PC-3 (cell line): ENCODE measurements around the gene LAD1. TPM values are rescaled to one million over a fixed set of nuclear protein-coding genes. Genes with fewer than 3 reads are reported as not detected.

Experiments
- ATAC-seq: fragments of 200-7000 bp; cut with Tn5 transposase; 2 replicates; pipeline ENCODE4 v1.9.1; 2020; ENCODE audit warnings: mild to moderate bottlenecking, moderate library complexity
- BruUV-seq: library from RNA; stranded (reverse); fragments of 400-500 nt; replicated peaks from 2 replicates; lab custom pipeline; 2021; lab: Mats Ljungman, UMichigan
- CTCF ChIA-PET: fragments of 300-600 bp; sonication (Branson Sonifier 250); formaldehyde crosslinking; loops from one replicate; lab custom pipeline; 2022; ENCODE audit warnings: antibody characterized with exemption; lab: Charles Lee
- POLR2A ChIA-PET: fragments of 300-600 bp; sonication (Branson Sonifier 250); formaldehyde crosslinking; loops from one replicate; lab custom pipeline; 2022; ENCODE audit warnings: antibody characterized with exemption; ENCODE audit not compliant: unreplicated experiment; lab: Charles Lee
- DNase-seq: peaks from one replicate; pipeline ENCODE4 v3.0.0-alpha.2; 2015
- H2AFZ ChIP-seq: fragments of 300-600 bp; sonication (generic); 2 replicates; pipeline ENCODE4 v1.6.0; 2016; ENCODE audit warnings: antibody characterized with exemption, low read length
- H3F3A ChIP-seq: fragments of 300-600 bp; sonication (generic); one replicate; pipeline ENCODE4 v1.6.0; 2017; ENCODE audit warnings: antibody characterized with exemption, low read length, control low read depth, mild to moderate bottlenecking; ENCODE audit not compliant: unreplicated experiment
- H3K27ac ChIP-seq: fragments of 300-600 bp; sonication (generic); 2 replicates; pipeline ENCODE4 v1.5.1; 2016; ENCODE audit warnings: mild to moderate bottlenecking, low read length
- H3K27me3 ChIP-seq: fragments of 300-600 bp; sonication (generic); 2 replicates; pipeline ENCODE4 v1.6.1; 2016; ENCODE audit warnings: low read length, mixed read lengths
- H3K36me3 ChIP-seq: fragments of 300-600 bp; sonication (generic); 2 replicates; pipeline ENCODE4 v1.6.1; 2016; ENCODE audit warnings: low read depth, mixed run types, low read length, mixed read lengths
- H3K4me1 ChIP-seq: fragments of 300-600 bp; sonication (generic); 2 replicates; pipeline ENCODE4 v1.5.1; 2016; ENCODE audit warnings: low read length; ENCODE audit not compliant: insufficient read depth
- H3K4me2 ChIP-seq: fragments of 300-600 bp; sonication (generic); 2 replicates; pipeline ENCODE4 v1.6.0; 2016; ENCODE audit warnings: low read length
- H3K4me3 ChIP-seq: fragments of 300-600 bp; sonication (generic); 2 replicates; pipeline ENCODE4 v1.5.1; 2016; ENCODE audit warnings: mild to moderate bottlenecking, low read length, mixed read lengths
- H3K79me2 ChIP-seq: fragments of 300-600 bp; sonication (generic); 2 replicates; pipeline ENCODE4 v1.6.1; 2017; ENCODE audit warnings: low read length, mixed read lengths
- H3K9ac ChIP-seq: fragments of 300-600 bp; sonication (generic); 2 replicates; pipeline ENCODE4 v1.6.0; 2016; ENCODE audit warnings: mild to moderate bottlenecking, low read length
- H3K9me2 ChIP-seq: fragments of 300-600 bp; sonication (generic); replicated peaks from 2 replicates; pipeline ENCODE4 v1.6.1; 2016; ENCODE audit warnings: mixed run types, low read length, mixed read lengths
- H3K9me3 ChIP-seq: fragments of 300-600 bp; sonication (generic); 2 replicates; pipeline ENCODE4 v1.6.1; 2016; ENCODE audit warnings: low read length, mixed read lengths
- H4K20me1 ChIP-seq: fragments of 300-600 bp; sonication (generic); 2 replicates; pipeline ENCODE4 v1.6.1; 2016; ENCODE audit warnings: low read length, mixed read lengths
- CTCF ChIP-seq: fragments of 300-600 bp; sonication (generic); conservative IDR thresholded peaks from 2 replicates; pipeline ENCODE4 v1.5.1; 2017; ENCODE audit warnings: antibody characterized with exemption, low read depth, mild to moderate bottlenecking, low read length
- EZH2 ChIP-seq: fragments of 300-600 bp; sonication (generic); IDR thresholded peaks from one replicate; pipeline ENCODE4 v1.6.1; 2017; ENCODE audit warnings: antibody characterized with exemption, mild to moderate bottlenecking, low read length; ENCODE audit not compliant: unreplicated experiment
- EZH2phosphoT487 ChIP-seq: fragments of 300-600 bp; sonication (generic); IDR thresholded peaks from 2 replicates; pipeline ENCODE4 v1.6.1; 2018; ENCODE audit warnings: mild to moderate bottlenecking, antibody characterized with exemption, low read length, borderline replicate concordance
- intact Hi-C: fragments of 100-400 bp; cut with micrococcal nuclease; formaldehyde crosslinking; loops from 2 replicates; pipeline ENCODE4 v1.9.0; 2023
- total RNA-seq: library from RNA; depleted of rRNA; stranded (reverse); fragments of >200 nt; gene quantifications from 2 replicates; pipeline ENCODE4 v1.2.3, GENCODE V29; 2014

LAD1 gene
- total RNA-seq, 1 experiment from 2014 or later = 310 TPM

DNA sequence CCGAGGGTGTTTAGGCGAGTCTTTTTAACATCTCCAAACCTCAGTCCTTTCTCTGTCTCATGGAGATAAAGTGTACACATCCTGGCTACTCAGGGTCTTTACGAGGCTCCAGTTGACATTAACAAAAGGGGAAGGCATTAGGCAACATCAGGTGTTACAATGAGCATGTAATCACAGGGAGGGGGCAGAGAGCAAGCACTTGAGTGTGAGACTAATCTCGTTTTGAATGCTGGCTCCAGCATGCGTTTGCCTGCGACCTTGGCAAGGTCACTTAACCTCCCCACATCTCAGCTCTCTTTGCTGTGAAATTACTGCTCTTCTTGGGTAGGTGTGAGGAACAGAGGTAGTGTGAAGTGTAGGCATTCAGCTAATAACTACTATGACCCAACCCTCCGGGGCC, 24.8 kb downstream of the LAD1 start:
- Histone ChIP-seq H3K4me2 (no peak overlapping the region), H3K27me3 (peaks cover 64% of the 10 kb centered on the region), H3K9me2 (no peaks in the 10 kb centered on the region), H3K4me1 (peaks cover 6% of the 10 kb centered on the region), H2AFZ (no peak overlapping the region), H3F3A (no peaks in the 10 kb centered on the region), H4K20me1 (no peaks in the 10 kb centered on the region), H3K79me2 (no peaks in the 10 kb centered on the region), H3K9me3 (no peaks in the 10 kb centered on the region), H3K27ac (no peak overlapping the region), H3K36me3 (no peaks in the 10 kb centered on the region), H3K9ac (no peak overlapping the region), H3K4me3 (no peak overlapping the region)
- intact Hi-C loops = no loop called here
- DNase-seq (no peak), ATAC-seq (no peak)
- no peak for TF ChIP-seq EZH2
- TF ChIP-seq EZH2phosphoT487 = no peak
- no peak for TF ChIP-seq CTCF
- no TSS peak for BruUV-seq
- CTCF ChIA-PET = interaction anchor here (0.6 kb wide), 1 partner anchor 13 kb away, joined by 3 read pairs; no protein-coding TSS in a partner anchor
- POLR2A ChIA-PET = no interaction called here

- DNase-seq = no peak
- H3K4me3 ChIP-seq = no peak overlapping the region
- H3K36me3 ChIP-seq = no peaks in the 10 kb centered on the region
- H3K27ac ChIP-seq = no peak overlapping the region
- H3K9me2 ChIP-seq = no peaks in the 10 kb centered on the region
- TF ChIP-seq EZH2 (no peak), CTCF (no peak), EZH2phosphoT487 (no peak)
- H4K20me1 ChIP-seq = no peaks in the 10 kb centered on the region
- H3K4me2 ChIP-seq = no peak overlapping the region
- H3K9ac ChIP-seq = no peak overlapping the region
- BruUV-seq = no TSS peak
- POLR2A ChIA-PET = no interaction called here
- no peak for ATAC-seq
- CTCF ChIA-PET = interaction anchor here (0.6 kb wide), 1 partner anchor 64 kb away, joined by 7 read pairs; no protein-coding TSS in a partner anchor
- intact Hi-C loops = no loop called here
- no peaks in the 10 kb centered on the region for H3F3A ChIP-seq
- no peaks in the 10 kb centered on the region for H3K79me2 ChIP-seq
- peaks cover 89% of the 10 kb centered on the region for H3K27me3 ChIP-seq
- H3K9me3 ChIP-seq = no peaks in the 10 kb centered on the region
- H2AFZ ChIP-seq = no peak overlapping the region
- peaks cover 6% of the 10 kb centered on the region for H3K4me1 ChIP-seq
Measured at GRCh38 chr1:201371792-201372191, 27.3 kb downstream of the LAD1 start.

DNA sequence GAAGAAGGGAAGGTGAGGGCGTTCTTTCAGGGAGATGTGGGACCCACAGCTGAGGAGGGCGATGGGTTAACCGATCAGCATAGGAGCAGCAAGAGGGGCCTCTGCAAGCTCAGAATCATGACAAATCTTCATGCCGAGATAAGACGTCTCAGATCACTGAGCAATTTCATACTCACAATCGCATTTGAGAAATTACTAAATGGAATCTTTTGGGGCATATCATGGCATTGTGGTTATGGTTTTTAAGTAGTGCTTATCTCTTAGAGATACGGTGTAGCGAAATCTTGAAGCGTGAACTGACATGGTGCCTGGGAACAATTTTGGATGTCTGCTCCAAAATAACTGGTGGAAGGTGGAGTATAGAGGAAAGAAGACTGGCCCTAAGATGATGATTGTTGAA, 27.8 kb downstream of the LAD1 start:
- ATAC-seq (no peak), DNase-seq (no peak)
- Histone ChIP-seq H3K4me2 (no peak overlapping the region), H3K27ac (no peak overlapping the region), H3F3A (no peaks in the 10 kb centered on the region), H3K27me3 (peaks cover 94% of the 10 kb centered on the region), H3K79me2 (no peaks in the 10 kb centered on the region), H3K9ac (no peak overlapping the region), H3K4me1 (peaks cover under 1% of the 10 kb centered on the region), H3K4me3 (no peak overlapping the region), H3K9me2 (no peaks in the 10 kb centered on the region), H3K36me3 (no peaks in the 10 kb centered on the region), H3K9me3 (no peaks in the 10 kb centered on the region), H4K20me1 (no peaks in the 10 kb centered on the region), H2AFZ (no peak overlapping the region)
- TF ChIP-seq EZH2phosphoT487 (no peak), EZH2 (no peak), CTCF (no peak)
- no TSS peak for BruUV-seq
- POLR2A ChIA-PET = no interaction called here
- CTCF ChIA-PET = no interaction called here
- intact Hi-C loops = no loop called here
